Liver (tissue), 2 donors: ENCODE measurements around the gene PGGHG.

Experiments used
- GABPA ChIP-seq, 2 donors: IDR thresholded peaks in 1 of 2; conservative IDR thresholded peaks in 1 of 2; 2 replicates each; pipeline ENCODE4 v1.6.1; 2016; ENCODE audit warnings: antibody characterized with exemption in 2 of 2, mild to moderate bottlenecking in 1 of 2, moderate library complexity in 1 of 2
- RAD21 ChIP-seq, 2 donors: IDR thresholded peaks; 2 replicates each; pipeline ENCODE4 v1.6.1; 2016; ENCODE audit warnings: antibody characterized with exemption in 2 of 2, mild to moderate bottlenecking in 2 of 2
- donor health status: healthy.

GRCh38 chr11:289398-289711, 429 bp downstream of the PGGHG start:
- TF ChIP-seq GABPA (IDR thresholded peaks at IDR 0.05 in 1 of 2, conservative IDR thresholded peaks at IDR 0.05 in 1 of 2) (no peak), RAD21 (IDR thresholded peaks at IDR 0.05) (no peak)
